HG02981 (cell line): ENCODE measurements around the gene BEST1.

Experiments
- ATAC-seq: cut with Tn5 transposase; IDR thresholded peaks from one replicate; pipeline ENCODE4 v1.9.1; 2021; ENCODE audit warnings: mild to moderate bottlenecking, moderate library complexity; ENCODE audit not compliant: unreplicated experiment

Gene BEST1

GRCh38 chr11:62011881-62012280, 61.7 kb downstream of the BEST1 start:
- ATAC-seq = no peak

- no peak for ATAC-seq
These were observed 62.3 kb downstream of the BEST1 start for GRCh38 chr11:62012451-62012831.

DNA sequence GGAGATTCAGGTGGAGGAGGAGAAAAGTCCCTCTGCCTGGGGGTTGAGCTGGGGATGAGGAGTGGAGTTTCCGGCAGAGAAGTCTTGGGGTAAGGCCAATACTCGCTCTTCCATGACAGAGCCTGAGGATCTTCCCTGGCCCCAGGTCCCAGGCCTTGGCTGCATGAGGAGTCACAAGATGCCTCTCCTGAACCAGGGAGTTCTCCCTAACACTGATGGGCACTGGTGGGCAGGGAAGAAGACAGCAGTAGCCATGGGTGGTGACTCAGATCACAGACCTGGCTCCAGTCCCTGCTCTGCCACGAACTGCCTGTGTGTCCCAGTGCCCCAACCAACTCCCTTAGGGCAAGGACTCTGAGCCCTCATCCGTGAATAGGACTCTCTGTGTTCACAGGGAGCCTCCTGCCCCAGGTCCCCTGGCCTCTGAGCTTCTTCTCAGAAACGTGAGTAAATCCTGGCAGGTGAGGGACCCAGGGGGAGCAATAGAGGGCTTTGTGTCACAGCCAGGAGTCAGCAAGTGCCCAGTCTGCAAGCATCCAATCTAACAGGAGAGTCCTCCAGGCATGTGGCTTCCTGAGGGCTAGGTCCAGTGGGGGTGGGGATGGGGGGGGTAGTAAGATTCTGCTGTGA, 62.8 kb downstream of the BEST1 start:
- no peak for ATAC-seq
